Activated CD4-positive, alpha-beta T cell treated with anti-CD3 and anti-CD28 coated beads for 48 hours (primary cell): ENCODE measurements around the gene NID2.

Experiments used
- DNase-seq: peaks from one replicate; pipeline ENCODE4 v3.0.0-alpha.2; 2020

The NID2 gene

DNA sequence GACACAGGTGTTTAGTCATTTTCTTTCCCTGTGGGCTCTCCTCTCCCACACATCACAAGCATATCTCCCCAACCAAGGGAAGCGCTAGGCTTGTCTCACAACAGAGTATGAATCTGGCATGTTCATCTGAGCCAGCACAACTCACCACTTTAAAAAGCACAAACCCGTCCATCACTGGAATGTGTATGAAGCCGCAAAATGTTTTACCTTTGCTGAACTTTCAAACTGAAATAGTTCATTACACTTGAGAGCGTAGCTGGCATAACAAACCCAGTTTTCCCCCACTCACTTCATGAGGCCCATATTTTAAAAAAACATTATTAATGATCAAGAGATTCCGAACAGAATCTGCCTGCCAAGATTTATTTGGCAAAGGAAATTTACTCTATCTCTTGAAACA is 15.8 kb downstream of the NID2 start:
- DNase-seq: no peak

DNA sequence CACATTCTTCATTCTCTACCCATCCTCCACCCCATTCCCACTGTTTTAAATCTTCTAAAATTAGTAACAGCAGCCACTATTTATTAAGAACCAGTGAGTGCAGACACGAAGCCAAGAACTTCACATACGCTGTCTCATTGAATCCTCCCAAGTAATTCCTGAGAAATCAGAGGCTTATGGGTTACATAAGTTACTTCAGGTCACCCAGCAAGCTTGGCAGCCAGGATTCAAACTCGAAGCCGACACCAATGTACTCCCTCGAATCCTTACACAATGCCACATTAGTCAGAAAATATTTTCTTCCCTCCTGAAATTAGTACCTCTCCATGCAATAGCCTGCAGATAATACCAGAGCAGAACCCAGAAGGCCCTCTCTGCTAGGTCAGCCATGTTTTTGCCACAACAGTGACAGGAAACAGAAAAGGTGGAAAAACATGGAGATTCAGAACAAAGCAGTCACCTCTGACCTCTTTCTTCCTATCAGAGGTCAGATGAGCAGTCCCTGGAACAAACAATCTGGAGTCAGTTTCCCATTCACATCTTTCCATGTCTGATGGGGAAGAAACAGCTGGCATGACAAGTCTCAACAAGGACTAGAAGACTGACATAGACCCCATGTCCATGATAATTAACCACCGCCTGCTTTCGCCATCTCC is 16.4 kb downstream of the NID2 start:
- no peak for DNase-seq

DNA sequence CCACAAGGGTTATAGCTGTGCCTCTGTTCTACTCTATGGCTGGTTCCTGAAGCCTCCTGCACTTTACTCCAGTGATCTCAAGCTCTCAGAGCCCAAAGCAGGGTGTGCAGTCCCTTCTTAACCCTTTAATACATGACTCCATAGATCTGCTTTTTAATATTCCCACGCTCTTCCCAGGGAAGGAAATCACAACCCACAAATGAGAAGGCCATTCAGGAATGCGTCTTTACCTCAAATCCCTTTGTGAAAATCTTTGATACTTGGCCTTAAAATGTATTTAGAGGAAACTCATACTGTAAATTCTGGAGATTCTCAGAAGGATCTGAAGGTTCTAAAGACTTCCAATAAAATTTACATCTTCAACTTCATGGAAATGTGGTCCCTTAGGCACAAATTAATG is 17.0 kb downstream of the NID2 start:
- no peak for DNase-seq

DNA sequence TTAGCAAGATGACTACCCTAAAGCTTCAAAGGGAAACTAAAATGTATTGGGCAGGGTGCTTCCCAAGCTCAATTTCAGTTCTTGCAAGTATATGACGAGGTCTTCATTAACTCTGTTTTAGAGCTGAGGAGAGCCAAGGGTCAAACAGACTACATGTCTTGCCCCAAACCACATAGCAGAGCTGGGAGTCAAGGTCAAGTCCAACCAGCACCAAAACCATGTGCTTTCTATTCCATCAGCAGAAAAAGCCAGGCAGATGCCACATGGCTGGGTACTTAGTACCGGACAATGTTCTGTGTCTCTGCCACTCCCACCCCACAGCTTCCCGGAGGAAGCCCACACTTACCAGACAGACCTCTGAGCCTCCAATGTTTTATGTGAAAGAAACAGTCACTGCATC is 17.6 kb downstream of the NID2 start:
- DNase-seq: no peak

DNA sequence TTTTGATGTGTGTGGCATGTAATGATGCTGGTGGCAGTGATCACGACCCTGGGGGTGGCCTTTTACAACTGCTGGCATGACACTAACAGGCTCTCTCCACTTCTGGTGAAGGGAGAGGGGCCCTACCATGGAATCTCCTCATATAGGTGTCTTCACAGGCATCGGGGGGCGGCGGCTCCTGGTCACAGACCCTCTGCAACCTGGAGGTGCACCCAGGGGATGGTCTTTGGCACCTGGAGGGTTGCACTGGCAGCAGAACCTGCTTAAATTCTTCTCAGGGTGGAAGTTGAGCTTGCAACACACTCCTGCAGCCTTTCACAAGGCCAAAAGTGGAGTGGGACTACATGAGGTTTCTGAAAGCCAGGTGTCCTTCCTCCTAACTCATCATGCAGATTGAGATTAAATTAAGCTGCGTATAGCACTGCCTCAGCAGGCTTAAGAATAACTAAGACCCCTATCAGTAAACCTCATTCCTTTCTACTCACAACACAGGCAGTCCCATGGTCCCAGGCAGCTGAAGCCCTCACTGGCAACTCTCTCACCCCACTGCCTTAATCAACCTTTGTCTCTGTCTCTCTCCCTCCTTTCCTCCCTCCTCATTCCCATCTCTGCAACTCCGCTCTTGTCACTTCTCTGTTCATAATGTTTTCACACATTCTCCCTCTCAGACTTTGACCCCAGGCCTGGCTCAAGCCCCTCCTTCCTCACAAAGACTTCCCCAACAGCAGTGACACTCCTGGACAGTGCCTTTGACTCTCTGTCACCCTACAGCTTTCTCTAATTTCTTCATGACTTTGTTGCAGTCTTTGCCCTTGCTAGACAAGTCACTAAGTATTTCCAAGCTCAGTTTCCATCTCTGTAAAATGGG is 18.9 kb downstream of the NID2 start:
- no peak for DNase-seq

DNA sequence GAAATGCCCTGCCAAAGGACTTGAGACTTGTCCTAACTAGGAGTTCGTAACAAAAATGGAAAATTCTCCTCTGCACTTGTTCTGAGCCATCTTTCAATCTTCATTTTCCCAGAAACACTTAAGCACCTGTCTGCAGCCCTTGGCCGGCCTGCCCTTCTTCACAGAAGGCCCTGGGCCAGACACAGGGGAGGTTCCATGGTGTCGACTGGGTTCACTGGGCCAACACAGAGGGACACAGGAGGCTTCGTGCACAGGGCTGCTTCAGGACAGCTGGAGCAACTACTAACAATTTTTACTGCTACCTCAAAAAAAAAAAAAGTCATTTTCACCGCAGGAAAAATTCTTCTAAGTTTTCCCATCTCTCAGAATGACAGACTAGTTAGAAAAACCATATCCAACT is 19.6 kb downstream of the NID2 start:
- DNase-seq: no peak

DNA sequence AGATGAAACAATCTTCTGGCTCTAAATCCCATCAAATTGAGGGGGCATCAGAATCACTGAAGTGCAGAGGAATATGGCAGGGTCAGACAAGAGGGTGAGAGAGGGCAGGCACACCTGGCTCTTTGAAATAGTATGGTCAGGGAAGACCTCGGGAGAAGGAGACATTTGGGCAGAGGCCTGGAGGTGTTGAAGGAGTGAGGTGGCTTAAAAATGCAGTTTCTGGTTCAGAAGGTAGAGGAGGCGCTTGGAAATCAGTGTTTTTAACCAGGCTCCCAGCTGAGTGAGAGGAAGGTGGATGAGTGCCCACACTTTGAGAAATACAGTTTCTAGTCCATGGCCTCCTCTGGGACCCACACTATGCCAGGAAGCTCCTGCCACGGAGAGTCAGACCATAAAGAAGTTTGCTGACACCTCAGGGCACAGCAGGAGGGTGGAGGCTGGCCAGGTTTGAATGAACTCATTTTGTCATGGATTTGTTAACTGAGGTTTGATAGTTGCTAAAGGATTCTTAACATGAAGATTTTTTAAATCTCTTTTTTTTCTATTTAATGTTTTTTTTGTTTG is 20.1 kb downstream of the NID2 start:
- DNase-seq: no peak

DNA sequence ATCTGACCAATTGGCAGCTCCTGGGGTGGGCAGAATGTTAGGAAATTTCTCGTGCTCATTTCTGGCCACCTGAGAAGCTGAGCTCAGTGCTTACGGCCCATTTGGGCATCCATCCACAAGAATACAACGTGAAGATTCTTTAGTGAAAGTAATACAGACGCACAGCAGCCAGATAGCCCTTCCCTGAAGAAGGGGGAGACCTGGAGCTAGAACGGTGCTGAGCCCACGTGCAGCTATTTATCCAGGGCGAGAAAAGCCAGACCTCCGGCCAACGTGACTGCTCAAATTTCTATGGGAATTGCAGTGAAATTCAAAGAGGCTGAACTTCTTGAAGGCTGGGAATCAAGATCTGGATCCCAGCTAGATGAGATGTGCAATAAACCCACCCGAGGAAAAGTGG is 20.7 kb downstream of the NID2 start:
- DNase-seq: no peak

DNA sequence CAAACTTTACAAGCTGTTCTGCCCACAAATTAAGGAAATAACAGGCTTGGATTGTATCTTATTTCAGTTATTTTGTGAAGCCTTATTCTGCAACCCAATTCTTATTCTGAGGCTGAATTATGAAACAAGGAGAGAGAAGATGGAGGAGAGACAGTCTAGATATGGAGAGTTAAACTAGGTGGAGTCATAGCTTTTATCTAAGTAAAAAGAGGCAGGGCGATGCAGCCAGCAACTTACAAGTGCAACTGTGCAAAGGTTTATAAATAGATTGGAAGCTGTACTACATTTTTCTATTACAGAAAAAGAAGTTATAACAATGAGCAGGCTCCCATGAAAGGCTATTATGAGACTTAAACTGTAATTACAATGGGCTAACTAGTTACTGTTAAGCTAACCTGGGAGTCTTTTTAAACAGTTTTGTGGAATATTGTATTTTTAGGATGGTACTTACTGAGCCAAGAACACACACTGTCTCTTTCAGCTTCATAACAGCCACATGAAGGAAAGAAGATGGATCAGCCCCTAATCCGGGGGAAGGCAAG is 22.4 kb downstream of the NID2 start:
- no peak for DNase-seq

DNA sequence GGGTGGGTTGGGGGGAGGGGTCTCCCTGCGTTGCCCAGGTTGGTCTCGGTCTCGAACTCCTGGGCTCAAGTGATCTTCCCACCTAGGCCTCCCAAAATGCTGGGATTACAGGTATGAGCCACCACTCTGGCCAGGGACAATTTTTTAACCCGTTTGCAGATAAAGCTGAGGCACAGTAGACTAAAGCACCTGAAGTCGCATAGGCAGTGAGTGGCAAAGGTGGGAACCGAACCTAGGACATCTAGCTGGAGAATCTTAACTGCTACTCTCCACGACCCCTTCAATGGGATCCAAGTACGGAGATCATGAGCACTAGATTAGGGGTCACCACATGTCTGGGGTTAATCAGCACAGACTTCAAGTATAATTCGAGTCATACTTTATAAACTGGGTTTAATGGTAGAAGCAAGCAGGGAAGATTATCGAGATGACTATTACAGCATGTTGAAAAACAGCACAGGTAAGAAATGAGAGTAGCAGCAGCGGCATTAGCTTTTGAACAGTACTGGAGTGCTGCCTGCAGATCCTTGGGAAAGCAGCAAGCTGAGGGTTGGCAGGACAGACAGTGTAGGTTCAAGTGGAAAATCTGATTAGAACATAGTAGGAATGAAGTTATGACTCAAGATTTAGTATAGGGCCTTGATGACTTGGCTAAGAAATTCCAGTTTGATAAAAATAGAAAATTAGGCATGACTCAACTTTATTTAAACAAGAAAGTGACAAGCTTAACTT is 23.9 kb downstream of the NID2 start:
- DNase-seq: peak; percentile 15

DNA sequence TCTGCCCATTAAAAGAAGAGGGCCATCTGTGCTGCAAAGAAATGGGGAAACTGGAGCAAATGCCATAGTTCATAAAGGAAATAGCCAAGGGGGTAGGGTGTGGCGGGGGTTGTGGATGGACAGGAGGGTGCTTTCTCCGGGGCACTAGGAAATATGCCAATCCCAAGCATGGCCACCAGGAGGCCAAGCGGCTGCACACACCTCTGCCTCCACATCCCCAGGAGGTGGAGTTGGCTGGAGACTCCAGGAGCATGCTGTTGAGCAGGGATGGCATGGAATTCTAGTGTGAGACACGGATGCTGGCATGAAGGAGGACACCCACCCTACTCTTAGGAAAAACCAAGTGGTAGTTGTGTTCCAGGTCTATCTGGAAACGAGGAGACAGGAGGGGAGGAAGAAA is 25.2 kb downstream of the NID2 start:
- peak; percentile 63 for DNase-seq

DNA sequence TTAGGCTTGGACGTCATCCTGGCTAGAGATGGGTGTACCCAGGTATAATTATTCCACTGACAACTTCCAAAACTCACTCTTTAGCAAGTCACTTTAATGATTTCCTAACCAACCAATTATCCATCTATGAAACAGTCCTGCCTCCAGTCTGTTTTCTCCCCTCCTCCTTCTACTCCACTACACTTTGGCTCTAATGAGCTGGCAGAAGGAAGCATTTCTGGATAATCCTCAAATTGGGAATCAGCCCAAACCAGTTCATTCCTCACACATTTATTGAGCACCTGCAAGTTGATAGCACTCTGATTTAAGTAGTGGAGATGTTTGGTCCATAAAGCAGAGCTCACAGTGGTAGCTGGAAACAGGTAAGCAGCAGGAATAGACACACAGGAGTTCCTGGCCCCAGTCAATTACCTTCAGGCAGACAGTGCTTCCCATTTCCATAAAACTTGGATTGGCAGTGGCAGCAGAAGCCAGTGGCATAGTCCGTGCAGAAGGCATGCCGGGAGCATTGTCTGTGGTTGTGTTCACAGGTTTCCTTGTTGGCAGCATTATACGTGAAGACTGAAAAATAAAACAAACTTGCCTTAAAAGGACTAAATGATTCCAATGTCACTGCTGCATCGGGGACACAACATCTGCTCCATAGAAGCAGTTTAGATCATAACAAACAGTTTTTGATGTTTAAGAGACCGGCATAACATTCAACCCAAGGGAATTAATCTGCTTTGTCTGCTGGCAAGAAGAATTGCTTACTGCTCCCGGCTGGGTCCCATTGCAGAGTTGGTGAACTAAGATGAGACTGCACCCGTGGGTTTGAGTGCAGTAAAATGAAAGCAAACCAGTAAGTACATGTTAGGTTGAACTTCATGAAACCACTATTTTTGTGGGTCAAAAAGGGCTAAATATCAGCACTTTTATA is 26.2 kb downstream of the NID2 start:
- no peak for DNase-seq

DNA sequence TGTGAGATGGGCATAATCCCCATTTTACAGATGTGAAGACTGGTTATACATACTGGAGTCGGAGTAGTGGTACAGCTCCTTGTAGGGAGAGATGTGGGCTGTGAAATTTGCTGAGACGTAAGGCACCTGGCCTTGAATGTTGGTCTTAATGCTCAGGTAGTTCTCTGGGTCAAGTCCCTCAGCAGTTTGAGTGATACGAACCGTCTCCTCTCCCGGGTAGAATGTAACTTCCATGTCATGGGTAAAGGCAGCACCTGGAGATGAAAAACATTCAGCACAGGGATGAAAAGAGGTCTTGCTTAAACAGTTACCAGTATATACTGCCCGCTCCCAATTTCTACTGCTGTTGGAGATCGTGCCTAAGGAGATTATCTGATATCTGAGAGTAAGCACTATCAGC is 28.3 kb downstream of the NID2 start:
- DNase-seq: no peak

DNA sequence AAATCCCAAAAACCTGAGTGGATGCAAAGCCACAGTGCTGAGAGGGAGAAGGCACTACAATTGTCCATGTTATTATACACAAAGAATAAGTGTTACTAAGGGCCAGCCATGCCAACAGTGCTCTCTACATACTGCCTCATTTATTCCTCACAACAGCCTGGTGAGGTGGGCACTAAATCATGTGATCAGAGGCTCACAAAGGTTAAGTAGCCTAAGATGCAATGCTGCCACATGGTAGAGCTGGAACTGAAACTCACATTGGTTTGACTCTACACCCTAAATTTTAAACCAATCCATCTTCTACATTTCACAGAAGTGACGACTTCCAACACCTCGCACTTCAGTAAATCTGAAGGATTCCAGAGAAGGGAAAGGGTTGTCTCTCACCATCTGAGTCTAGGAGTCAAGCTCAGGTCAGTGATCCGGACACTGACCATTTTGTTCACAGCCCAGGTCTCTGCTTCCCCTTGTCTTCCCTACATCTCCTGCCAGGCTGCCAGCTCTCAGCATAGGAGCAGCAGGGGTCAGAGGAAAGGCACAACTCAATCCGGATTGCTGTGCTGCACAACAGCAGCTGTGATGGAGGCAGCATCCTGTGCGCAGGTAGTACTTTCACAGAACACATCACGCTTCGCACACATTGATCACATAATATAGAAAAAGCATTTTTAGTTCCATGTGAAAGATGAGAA is 29.6 kb downstream of the NID2 start:
- no peak for DNase-seq

DNA sequence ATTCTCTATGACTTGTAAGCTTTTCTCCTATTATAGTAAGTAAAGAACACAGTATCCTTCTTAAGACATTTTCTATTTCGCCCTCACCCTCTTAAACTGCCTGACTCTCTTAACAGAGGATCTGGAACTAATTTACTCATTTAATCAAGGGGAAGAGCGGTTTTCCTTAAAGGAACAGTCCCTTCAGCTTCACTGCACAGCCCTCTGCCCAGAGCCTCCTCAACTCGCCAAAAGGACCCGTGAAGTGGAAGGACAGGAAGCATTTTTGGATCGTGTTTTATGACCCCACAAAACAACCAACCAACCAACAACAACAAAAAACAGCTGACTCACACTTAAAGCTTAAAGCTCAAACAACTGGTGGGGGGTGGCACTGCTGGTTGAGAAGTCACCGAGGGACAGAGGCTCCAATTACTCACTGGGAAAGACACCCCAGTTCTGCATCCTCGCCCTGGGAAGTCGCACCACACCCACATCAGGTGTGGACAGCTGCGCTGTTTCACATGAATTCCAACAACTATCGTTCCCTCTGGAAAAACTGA is 35.7 kb downstream of the NID2 start:
- DNase-seq: no peak

DNA sequence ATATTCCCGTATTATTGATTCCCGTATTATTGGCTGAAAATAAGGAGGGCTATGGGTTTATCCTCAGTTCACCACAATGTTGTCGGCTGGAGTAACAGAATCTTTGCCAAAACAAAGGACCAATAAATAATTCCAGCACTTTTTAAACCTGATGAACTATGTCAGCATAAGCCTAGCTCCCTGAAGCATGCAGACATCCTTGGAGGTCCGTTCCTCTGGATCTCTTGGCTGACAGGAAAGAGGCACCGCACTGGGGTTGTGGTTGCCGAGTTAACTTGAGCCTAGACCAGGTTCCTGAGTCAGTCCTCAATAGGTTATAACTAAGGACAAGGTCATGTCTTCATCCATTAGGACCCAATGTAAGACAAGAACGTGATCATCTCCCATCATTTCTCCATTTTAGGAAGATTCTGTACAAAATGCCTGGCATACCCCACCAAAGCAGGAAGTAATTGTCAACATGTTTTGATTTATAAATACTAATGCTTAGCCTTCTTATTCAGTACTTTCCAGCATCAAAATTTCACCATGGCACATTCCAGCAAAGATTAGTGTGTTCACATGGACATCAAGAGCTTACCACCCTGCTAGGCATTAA is 36.6 kb downstream of the NID2 start:
- DNase-seq: no peak

DNA sequence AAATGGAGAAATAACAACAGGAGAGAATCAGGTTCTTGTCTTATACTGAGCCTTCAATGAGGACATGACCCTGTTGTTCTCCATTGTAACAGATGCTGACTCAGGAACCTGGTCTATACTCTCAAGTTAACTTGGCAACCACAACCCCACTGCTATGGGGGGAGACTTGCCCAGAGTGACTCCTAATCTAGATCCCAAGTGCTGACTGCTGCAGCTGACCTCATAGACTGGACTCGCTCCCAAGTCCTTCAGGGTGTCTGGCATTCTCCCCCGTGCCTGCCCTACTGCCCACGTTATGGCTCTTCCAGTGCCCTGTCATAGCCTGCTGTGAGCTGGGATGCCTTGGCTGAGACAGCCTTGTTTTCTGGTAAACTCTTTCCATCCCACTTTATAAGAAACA is 37.1 kb downstream of the NID2 start:
- DNase-seq: no peak

DNA sequence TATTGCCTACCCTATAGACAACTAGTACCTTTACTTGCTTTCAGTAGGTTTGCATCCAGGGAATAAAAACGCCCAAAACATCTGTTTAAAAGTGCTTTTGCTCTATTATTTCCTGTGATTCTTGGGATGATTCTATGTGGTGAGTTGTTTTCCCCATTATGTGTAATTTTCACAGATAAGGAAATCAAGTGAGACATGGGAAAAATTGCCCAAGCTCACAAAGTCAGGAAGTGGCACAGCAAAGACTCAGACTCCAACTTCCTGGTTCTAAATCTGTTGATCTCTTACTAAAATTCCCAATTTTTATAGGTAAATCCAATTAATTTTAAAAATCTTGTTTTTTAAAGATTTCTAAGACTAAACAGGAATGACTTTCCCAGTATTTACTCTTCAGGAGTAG is 39.0 kb downstream of the NID2 start:
- DNase-seq: no peak

DNA sequence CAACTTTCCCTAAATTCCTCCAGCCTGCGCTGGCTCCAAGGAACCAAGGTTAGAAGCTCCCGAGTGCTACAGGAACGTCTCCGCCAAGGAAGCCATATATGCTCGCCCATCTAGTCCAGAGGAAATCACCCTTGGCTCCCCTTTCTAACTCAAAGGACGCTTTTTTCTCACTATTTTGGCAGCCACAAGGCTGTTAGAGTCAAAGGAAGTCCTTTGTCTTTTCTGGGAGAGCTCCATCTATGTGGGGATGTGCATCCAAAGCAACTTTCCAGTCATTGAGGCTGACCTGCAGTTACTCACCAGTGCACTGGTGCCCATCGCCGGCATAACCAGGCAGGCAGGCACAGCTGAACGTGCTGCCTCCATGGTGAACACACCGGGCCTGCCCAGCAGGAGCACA is 42.0 kb downstream of the NID2 start:
- no peak for DNase-seq

DNA sequence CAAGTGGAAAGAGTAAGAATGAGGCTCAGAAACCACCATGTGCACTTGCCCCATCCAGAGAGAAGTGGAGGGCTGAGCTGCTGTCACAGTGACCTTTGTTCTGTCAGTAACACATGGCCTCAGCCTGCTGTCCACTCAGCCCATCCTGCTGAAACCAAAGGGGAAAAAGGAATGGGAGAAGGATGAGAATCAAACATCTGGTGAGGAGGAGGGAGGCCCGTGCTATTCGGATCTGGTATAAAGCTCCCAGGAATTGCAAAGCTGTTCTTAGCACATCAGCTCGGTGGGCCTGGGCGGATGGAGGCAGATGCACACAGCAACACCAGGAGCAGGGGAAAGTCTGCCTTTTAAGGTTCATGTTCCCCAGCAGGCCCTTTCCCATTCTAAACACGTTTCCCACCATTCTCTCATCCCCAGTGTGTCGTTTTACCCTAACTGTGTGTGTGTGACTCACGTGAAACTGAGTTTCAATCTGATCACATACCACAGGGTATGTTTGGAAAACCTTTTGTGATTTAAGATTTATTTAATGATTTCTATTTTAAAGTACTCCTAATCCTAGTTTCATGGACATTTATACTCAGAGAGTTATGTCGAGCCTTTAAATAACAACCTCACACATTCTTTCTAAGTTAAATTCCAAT is 42.7 kb downstream of the NID2 start:
- no peak for DNase-seq
